ENCODE results near the gene FAM151A. TPM values are rescaled to one million over a fixed set of nuclear protein-coding genes. Genes with fewer than 3 reads are reported as not detected.

The FAM151A gene
- polyA plus RNA-seq, 1 donor from 2014 or later = not detected

DNA sequence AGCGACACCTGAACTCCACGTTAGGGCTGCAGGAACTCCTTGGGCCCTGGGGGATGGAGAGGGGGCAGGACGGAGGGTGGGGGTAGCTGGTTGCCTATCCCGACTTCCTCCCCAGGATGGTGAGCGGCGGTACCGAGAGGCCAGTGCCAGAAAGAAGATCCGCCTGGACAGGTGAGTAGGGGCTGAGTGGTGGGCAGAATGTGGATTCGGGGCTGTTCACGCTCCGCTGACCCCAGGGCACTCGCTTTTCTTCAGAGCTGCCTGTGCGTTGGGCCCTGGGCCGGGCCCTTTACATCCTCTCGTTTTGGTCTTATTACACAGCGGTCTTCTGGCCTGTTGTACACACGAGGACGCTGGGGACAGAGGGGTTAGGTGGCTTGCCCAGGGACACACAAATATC lies 20.8 kb downstream of the FAM151A start:
- no peak overlapping the region for H3K4me2 ChIP-seq (ENCODE audit: low read length)
- H3K27me3 ChIP-seq (ENCODE audit: insufficient read depth, low read depth, low read length) = no peaks in the 10 kb centered on the region
- no peaks in the 10 kb centered on the region for H3K79me2 ChIP-seq (replicated peaks; ENCODE audit: insufficient read depth, low read length)
- no peaks in the 10 kb centered on the region for H3K9me3 ChIP-seq (ENCODE audit: low read length)
- TF ChIP-seq TAF1 (IDR thresholded peaks at IDR 0.05; ENCODE audit: low read depth) (no peak), POLR2AphosphoS5 (IDR thresholded peaks at IDR 0.05) (no peak), EP300 (conservative IDR thresholded peaks at IDR 0.05; ENCODE audit: poor library complexity, severe bottlenecking) (no peak)
- TF ChIP-seq, protein P1, sequence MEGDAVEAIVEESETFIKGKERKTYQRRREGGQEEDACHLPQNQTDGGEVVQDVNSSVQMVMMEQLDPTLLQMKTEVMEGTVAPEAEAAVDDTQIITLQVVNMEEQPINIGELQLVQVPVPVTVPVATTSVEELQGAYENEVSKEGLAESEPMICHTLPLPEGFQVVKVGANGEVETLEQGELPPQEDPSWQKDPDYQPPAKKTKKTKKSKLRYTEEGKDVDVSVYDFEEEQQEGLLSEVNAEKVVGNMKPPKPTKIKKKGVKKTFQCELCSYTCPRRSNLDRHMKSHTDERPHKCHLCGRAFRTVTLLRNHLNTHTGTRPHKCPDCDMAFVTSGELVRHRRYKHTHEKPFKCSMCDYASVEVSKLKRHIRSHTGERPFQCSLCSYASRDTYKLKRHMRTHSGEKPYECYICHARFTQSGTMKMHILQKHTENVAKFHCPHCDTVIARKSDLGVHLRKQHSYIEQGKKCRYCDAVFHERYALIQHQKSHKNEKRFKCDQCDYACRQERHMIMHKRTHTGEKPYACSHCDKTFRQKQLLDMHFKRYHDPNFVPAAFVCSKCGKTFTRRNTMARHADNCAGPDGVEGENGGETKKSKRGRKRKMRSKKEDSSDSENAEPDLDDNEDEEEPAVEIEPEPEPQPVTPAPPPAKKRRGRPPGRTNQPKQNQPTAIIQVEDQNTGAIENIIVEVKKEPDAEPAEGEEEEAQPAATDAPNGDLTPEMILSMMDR (IDR thresholded peaks at IDR 0.05; ENCODE audit: poor library complexity, severe bottlenecking) = no peak
- no peak overlapping the region for H2AFZ ChIP-seq (ENCODE audit: low read depth, low read length)
- no peaks in the 10 kb centered on the region for H3K9me2 ChIP-seq (ENCODE audit: insufficient read depth, low read length)
- H3K4me3 ChIP-seq (ENCODE audit: low read length) = no peak overlapping the region
- H3K27ac ChIP-seq (ENCODE audit: low read length) = no peak overlapping the region
- H3F3A ChIP-seq (ENCODE audit: insufficient read depth, low read length, poor library complexity, severe bottlenecking) = no peaks in the 10 kb centered on the region
- no peak overlapping the region for H3K9ac ChIP-seq (ENCODE audit: low read length)
- H3K36me3 ChIP-seq (ENCODE audit: insufficient read depth, low read length) = no peaks in the 10 kb centered on the region
- no peaks in the 10 kb centered on the region for H4K20me1 ChIP-seq (ENCODE audit: insufficient read depth)

DNA sequence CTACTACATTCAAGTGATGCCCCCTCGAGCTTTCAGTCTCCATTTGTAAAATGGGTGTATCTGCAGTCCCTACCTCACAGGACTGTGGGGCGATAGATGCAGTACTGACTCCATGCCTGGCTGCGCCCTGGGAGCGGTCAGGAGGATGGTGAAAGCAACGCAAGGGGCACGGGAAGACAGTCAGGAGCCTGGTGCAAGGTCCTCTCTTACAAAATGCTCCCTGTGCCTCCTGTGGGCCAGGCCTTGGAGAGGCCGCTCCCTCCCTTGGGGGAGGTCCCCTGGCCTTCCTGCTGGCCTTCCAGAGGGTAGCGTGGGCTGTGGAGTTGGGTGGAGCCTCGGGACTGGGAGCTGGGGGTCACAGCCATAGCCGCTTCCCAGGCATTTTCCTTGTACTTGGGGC lies 21.6 kb downstream of the FAM151A start:
- H3K36me3 ChIP-seq (ENCODE audit: insufficient read depth, low read length) = no peaks in the 10 kb centered on the region
- H3K9me3 ChIP-seq (ENCODE audit: low read length) = no peaks in the 10 kb centered on the region
- no peaks in the 10 kb centered on the region for H3K9me2 ChIP-seq (ENCODE audit: insufficient read depth, low read length)
- H3K27me3 ChIP-seq (ENCODE audit: insufficient read depth, low read depth, low read length) = no peaks in the 10 kb centered on the region
- no peak overlapping the region for H3K9ac ChIP-seq (ENCODE audit: low read length)
- no peaks in the 10 kb centered on the region for H4K20me1 ChIP-seq (ENCODE audit: insufficient read depth)
- no peaks in the 10 kb centered on the region for H3F3A ChIP-seq (ENCODE audit: insufficient read depth, low read length, poor library complexity, severe bottlenecking)
- H3K4me2 ChIP-seq (ENCODE audit: low read length) = no peak overlapping the region
- no peaks in the 10 kb centered on the region for H3K79me2 ChIP-seq (replicated peaks; ENCODE audit: insufficient read depth, low read length)
- H3K4me3 ChIP-seq (ENCODE audit: low read length) = no peak overlapping the region
- TF ChIP-seq SMC3 (conservative IDR thresholded peaks at IDR 0.05; ENCODE audit: poor library complexity) = no peak
- TF ChIP-seq POLR2AphosphoS5 (IDR thresholded peaks at IDR 0.05) = no peak
- TF ChIP-seq TAF1 (IDR thresholded peaks at IDR 0.05; ENCODE audit: low read depth) = no peak
- TF ChIP-seq, protein P2, sequence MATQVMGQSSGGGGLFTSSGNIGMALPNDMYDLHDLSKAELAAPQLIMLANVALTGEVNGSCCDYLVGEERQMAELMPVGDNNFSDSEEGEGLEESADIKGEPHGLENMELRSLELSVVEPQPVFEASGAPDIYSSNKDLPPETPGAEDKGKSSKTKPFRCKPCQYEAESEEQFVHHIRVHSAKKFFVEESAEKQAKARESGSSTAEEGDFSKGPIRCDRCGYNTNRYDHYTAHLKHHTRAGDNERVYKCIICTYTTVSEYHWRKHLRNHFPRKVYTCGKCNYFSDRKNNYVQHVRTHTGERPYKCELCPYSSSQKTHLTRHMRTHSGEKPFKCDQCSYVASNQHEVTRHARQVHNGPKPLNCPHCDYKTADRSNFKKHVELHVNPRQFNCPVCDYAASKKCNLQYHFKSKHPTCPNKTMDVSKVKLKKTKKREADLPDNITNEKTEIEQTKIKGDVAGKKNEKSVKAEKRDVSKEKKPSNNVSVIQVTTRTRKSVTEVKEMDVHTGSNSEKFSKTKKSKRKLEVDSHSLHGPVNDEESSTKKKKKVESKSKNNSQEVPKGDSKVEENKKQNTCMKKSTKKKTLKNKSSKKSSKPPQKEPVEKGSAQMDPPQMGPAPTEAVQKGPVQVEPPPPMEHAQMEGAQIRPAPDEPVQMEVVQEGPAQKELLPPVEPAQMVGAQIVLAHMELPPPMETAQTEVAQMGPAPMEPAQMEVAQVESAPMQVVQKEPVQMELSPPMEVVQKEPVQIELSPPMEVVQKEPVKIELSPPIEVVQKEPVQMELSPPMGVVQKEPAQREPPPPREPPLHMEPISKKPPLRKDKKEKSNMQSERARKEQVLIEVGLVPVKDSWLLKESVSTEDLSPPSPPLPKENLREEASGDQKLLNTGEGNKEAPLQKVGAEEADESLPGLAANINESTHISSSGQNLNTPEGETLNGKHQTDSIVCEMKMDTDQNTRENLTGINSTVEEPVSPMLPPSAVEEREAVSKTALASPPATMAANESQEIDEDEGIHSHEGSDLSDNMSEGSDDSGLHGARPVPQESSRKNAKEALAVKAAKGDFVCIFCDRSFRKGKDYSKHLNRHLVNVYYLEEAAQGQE (IDR thresholded peaks at IDR 0.05; ENCODE audit: borderline replicate concordance) = no peak
- TF ChIP-seq, protein P1 (IDR thresholded peaks at IDR 0.05; ENCODE audit: poor library complexity, severe bottlenecking) = no peak
- TF ChIP-seq EZH2 (IDR thresholded peaks at IDR 0.05; ENCODE audit: borderline replicate concordance, insufficient read depth, low read length, poor library complexity, severe bottlenecking) = no peak
- no peak for TF ChIP-seq RAD21 (conservative IDR thresholded peaks at IDR 0.05)
- no peak for TF ChIP-seq EP300 (conservative IDR thresholded peaks at IDR 0.05; ENCODE audit: poor library complexity, severe bottlenecking)
- TF ChIP-seq MXI1 (conservative IDR thresholded peaks at IDR 0.05; ENCODE audit: poor library complexity, severe bottlenecking) = no peak
- H2AFZ ChIP-seq (ENCODE audit: low read depth, low read length) = no peak overlapping the region
- no peak overlapping the region for H3K27ac ChIP-seq (ENCODE audit: low read length)
